Astrocyte (in vitro differentiated cells and primary cell): ENCODE data around the gene ZMIZ1. TPM values are rescaled to one million over a fixed set of nuclear protein-coding genes. Genes with fewer than 3 reads are reported as not detected.
A peak's percentile ranks its signal among the peaks of the same experiment; 100 is the strongest.

Experiments
- DNase-seq: peaks from one replicate; pipeline ENCODE4 v3.0.0-alpha.2; 2010; ENCODE audit warnings: low read depth
- FAIRE-seq: peaks from 2 replicates; lab custom pipeline; 2011; peaks lifted over from hg19 to GRCh38; lab: Jason Lieb, UNC
- H2AFZ ChIP-seq: 2 replicates; pipeline ENCODE4 v1.6.0; 2012; ENCODE audit warnings: low read depth, low read length, inconsistent platforms
- H3K27ac ChIP-seq: 2 replicates; pipeline ENCODE4 v1.5.1; 2011; ENCODE audit warnings: low read depth, low read length, inconsistent platforms
- H3K27me3 ChIP-seq: 2 replicates; pipeline ENCODE4 v1.6.0; 2011; ENCODE audit warnings: low read length, inconsistent platforms; ENCODE audit not compliant: insufficient read depth
- H3K36me3 ChIP-seq: 2 replicates; pipeline ENCODE4 v1.5.1; 2011; ENCODE audit warnings: low read length, inconsistent platforms; ENCODE audit not compliant: insufficient read depth
- H3K4me1 ChIP-seq: 2 replicates; pipeline ENCODE4 v1.5.1; 2011; ENCODE audit warnings: low read length, inconsistent platforms; ENCODE audit not compliant: insufficient read depth
- H3K4me2 ChIP-seq: 2 replicates; pipeline ENCODE4 v1.6.0; 2012; ENCODE audit warnings: low read length, inconsistent platforms
- H3K4me3 ChIP-seq: 2 replicates; pipeline ENCODE4 v1.5.1; 2011; ENCODE audit warnings: low read depth, mild to moderate bottlenecking, low read length, inconsistent platforms; ENCODE audit not compliant: insufficient read depth
- H3K79me2 ChIP-seq: 2 replicates; pipeline ENCODE4 v1.6.0; 2012; ENCODE audit warnings: mild to moderate bottlenecking, low read length, inconsistent platforms; ENCODE audit not compliant: insufficient read depth
- H3K9ac ChIP-seq: 2 replicates; pipeline ENCODE4 v1.6.0; 2012; ENCODE audit warnings: mild to moderate bottlenecking, low read length, inconsistent platforms
- H3K9me3 ChIP-seq: 2 replicates; pipeline ENCODE4 v1.5.1; 2012; ENCODE audit warnings: low read depth, mild to moderate bottlenecking, low read length, inconsistent platforms; ENCODE audit not compliant: insufficient read depth
- H4K20me1 ChIP-seq: 2 replicates; pipeline ENCODE4 v1.6.0; 2012; ENCODE audit warnings: low read length, inconsistent platforms; ENCODE audit not compliant: insufficient read depth
- H3K27ac Mint-ChIP-seq: one replicate; pipeline ENCODE4 v1.8.0; 2021; ENCODE audit warnings: mild to moderate bottlenecking, mixed read lengths; ENCODE audit not compliant: unreplicated experiment
- H3K27me3 Mint-ChIP-seq: one replicate; pipeline ENCODE4 v1.8.0; 2021; ENCODE audit warnings: low read depth, mixed read lengths; ENCODE audit not compliant: unreplicated experiment
- H3K36me3 Mint-ChIP-seq: one replicate; pipeline ENCODE4 v1.8.0; 2021; ENCODE audit warnings: low read depth, mixed read lengths; ENCODE audit not compliant: unreplicated experiment
- H3K4me1 Mint-ChIP-seq: one replicate; pipeline ENCODE4 v1.8.0; 2021; ENCODE audit warnings: low read depth, mixed read lengths; ENCODE audit not compliant: unreplicated experiment
- H3K4me3 Mint-ChIP-seq: one replicate; pipeline ENCODE4 v1.8.0; 2021; ENCODE audit warnings: mild to moderate bottlenecking, moderate library complexity, mixed read lengths; ENCODE audit not compliant: unreplicated experiment
- H3K9me3 Mint-ChIP-seq: one replicate; pipeline ENCODE4 v1.8.0; 2021; ENCODE audit warnings: mild to moderate bottlenecking, mixed read lengths; ENCODE audit not compliant: unreplicated experiment
- EZH2 ChIP-seq: IDR thresholded peaks from 2 replicates; pipeline ENCODE4 v1.6.1; 2012; ENCODE audit warnings: mild to moderate bottlenecking, low read length, inconsistent platforms; ENCODE audit not compliant: insufficient read depth
- total RNA-seq: library from RNA; stranded (reverse); gene quantifications from 2 replicates; pipeline ENCODE4 v1.2.1, GENCODE V29; 2021
- TF ChIP-seq, protein P1 (sequence below): IDR thresholded peaks from 2 replicates; pipeline ENCODE4 v1.5.1; 2011; ENCODE audit warnings: low read depth, mild to moderate bottlenecking, inconsistent platforms, low read length, moderate library complexity; ENCODE audit not compliant: insufficient read depth

ZMIZ1 gene
- total RNA-seq, 1 donor from 2014 or later = 45.5 TPM

- H3K4me1 Mint-ChIP-seq = peaks cover 25% of the 10 kb centered on the region
- FAIRE-seq = no peak
- H3K4me3 Mint-ChIP-seq = no peak overlapping the region
Observed at GRCh38 chr10:79149662-79150443, 81.1 kb downstream of the ZMIZ1 start.

DNA sequence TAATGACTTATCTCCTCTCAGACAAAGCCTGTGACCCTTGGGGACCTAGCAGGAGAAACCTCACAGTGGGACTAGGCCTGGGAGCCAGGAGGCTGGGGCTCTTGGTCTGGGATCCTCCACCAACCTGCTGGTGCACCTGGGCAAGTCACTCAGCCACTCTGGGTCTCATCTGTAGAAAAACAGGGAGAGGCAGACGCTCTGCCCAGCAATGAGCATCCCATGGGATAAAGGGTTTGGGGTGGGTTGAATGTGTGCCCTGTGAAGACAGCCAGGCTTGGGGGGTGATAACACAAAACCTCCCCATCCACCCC is 81.6 kb downstream of the ZMIZ1 start:
- no peak overlapping the region for H3K4me3 Mint-ChIP-seq
- H3K27me3 Mint-ChIP-seq = no peaks in the 10 kb centered on the region
- FAIRE-seq (no peak), DNase-seq (no peak)
- peak overlapping the region; percentile 41 for H3K27ac Mint-ChIP-seq
- no peaks in the 10 kb centered on the region for H3K9me3 ChIP-seq
- peak overlapping the region; percentile 73 for H3K9ac ChIP-seq
- H3K36me3 Mint-ChIP-seq = peaks cover 8% of the 10 kb centered on the region
- no peaks in the 10 kb centered on the region for H3K27me3 ChIP-seq
- H4K20me1 ChIP-seq = no peaks in the 10 kb centered on the region
- peaks cover 25% of the 10 kb centered on the region for H3K4me1 Mint-ChIP-seq
- TF ChIP-seq, protein P1, sequence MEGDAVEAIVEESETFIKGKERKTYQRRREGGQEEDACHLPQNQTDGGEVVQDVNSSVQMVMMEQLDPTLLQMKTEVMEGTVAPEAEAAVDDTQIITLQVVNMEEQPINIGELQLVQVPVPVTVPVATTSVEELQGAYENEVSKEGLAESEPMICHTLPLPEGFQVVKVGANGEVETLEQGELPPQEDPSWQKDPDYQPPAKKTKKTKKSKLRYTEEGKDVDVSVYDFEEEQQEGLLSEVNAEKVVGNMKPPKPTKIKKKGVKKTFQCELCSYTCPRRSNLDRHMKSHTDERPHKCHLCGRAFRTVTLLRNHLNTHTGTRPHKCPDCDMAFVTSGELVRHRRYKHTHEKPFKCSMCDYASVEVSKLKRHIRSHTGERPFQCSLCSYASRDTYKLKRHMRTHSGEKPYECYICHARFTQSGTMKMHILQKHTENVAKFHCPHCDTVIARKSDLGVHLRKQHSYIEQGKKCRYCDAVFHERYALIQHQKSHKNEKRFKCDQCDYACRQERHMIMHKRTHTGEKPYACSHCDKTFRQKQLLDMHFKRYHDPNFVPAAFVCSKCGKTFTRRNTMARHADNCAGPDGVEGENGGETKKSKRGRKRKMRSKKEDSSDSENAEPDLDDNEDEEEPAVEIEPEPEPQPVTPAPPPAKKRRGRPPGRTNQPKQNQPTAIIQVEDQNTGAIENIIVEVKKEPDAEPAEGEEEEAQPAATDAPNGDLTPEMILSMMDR = no peak
- no peak for TF ChIP-seq EZH2
- H3K9me3 Mint-ChIP-seq = no peaks in the 10 kb centered on the region
- no peak overlapping the region for H2AFZ ChIP-seq
- H3K79me2 ChIP-seq = peaks cover 76% of the 10 kb centered on the region
- H3K4me1 ChIP-seq = peaks cover 66% of the 10 kb centered on the region
- H3K4me2 ChIP-seq = peak overlapping the region; percentile 13
- H3K4me3 ChIP-seq = no peak overlapping the region
- no peaks in the 10 kb centered on the region for H3K36me3 ChIP-seq
- H3K27ac ChIP-seq = peak overlapping the region; percentile 95

More at GRCh38 chr10:79149662-79150443, 81.1 kb downstream of the ZMIZ1 start:
- Mint-ChIP-seq H3K9me3 (no peaks in the 10 kb centered on the region), H3K27ac (no peak overlapping the region), H3K36me3 (peaks cover 6% of the 10 kb centered on the region), H3K27me3 (no peaks in the 10 kb centered on the region)
- Histone ChIP-seq H3K27me3 (no peaks in the 10 kb centered on the region), H3K79me2 (peaks cover 76% of the 10 kb centered on the region), H3K4me2 (peak overlapping the region; percentile 47), H3K27ac (peak overlapping the region; percentile 95), H3K4me1 (peaks cover 66% of the 10 kb centered on the region), H3K36me3 (no peaks in the 10 kb centered on the region), H3K9me3 (no peaks in the 10 kb centered on the region), H3K4me3 (no peak overlapping the region), H4K20me1 (no peaks in the 10 kb centered on the region), H2AFZ (no peak overlapping the region), H3K9ac (peak overlapping the region; percentile 73)
- no peak for TF ChIP-seq EZH2
- TF ChIP-seq, protein P1 = no peak
- DNase-seq = no peak

DNA sequence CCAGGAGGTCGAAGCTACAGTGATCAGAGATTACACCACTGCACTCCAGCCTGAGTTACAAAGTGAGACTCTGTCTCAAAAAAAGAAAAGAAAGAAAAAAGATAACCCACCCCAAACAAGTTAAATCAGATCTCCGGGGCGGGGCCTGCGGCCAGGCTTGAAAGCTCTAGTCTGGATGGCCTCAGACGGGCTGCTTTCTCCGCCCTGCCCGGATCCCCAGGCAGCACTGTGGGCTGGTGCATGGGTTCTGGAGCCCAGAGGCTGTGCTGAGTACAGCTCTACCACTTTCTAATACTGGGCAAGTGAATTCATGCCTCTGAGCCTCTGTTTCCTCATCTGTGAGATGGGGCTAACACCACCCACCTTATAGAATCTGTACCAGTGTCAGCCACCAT is 83.7 kb downstream of the ZMIZ1 start:
- Mint-ChIP-seq H3K4me3 (no peak overlapping the region), H3K27ac (peak overlapping the region; percentile 98), H3K9me3 (no peaks in the 10 kb centered on the region), H3K4me1 (peaks cover 36% of the 10 kb centered on the region), H3K36me3 (peaks cover 10% of the 10 kb centered on the region), H3K27me3 (no peaks in the 10 kb centered on the region)
- DNase-seq (no peak), FAIRE-seq (no peak)
- H3K4me1 ChIP-seq = peaks cover 78% of the 10 kb centered on the region
- peak overlapping the region; percentile 57 for H3K4me2 ChIP-seq
- H4K20me1 ChIP-seq = no peaks in the 10 kb centered on the region
- H3K9ac ChIP-seq = peak overlapping the region; percentile 74
- H3K79me2 ChIP-seq = peaks cover 76% of the 10 kb centered on the region
- H3K4me3 ChIP-seq = no peak overlapping the region
- no peaks in the 10 kb centered on the region for H3K27me3 ChIP-seq
- H3K9me3 ChIP-seq = no peaks in the 10 kb centered on the region
- TF ChIP-seq, protein P1 = no peak
- TF ChIP-seq EZH2 = no peak
- peak overlapping the region; percentile 95 for H3K27ac ChIP-seq
- H3K36me3 ChIP-seq = no peaks in the 10 kb centered on the region
- H2AFZ ChIP-seq = no peak overlapping the region
